ENCODE measurements around the gene DSCAML1. TPM values are rescaled to one million over a fixed set of nuclear protein-coding genes. Genes with fewer than 3 reads are reported as not detected.

The DSCAML1 gene
- total RNA-seq, 1 experiment from 2014 or later, result 0.90 TPM

GRCh38 chr11:117816846-117817367 lies 19.9 kb upstream of the DSCAML1 start (continued):
- TF ChIP-seq TEAD1 (CRISPR knock-in tag; IDR thresholded peaks at IDR 0.05), result no peak
- no peak for TF ChIP-seq USF1 (CRISPR knock-in tag; IDR thresholded peaks at IDR 0.05)
- TF ChIP-seq FOXP1 (CRISPR knock-in tag; IDR thresholded peaks at IDR 0.05; ENCODE audit: borderline replicate concordance), result no peak
- no peak for TF ChIP-seq NFYB (CRISPR knock-in tag; conservative IDR thresholded peaks at IDR 0.05; ENCODE audit: low read depth)
- no peak for TF ChIP-seq ZNF232 (CRISPR knock-in tag; IDR thresholded peaks at IDR 0.05)

- TF ChIP-seq CREB1 (CRISPR knock-in tag; IDR thresholded peaks at IDR 0.05) (peak; percentile 28; the same call in 1 of the 2 replicates), ZNF532 (CRISPR knock-in tag; IDR thresholded peaks at IDR 0.05; ENCODE audit: borderline replicate concordance) (no peak), RORB (CRISPR knock-in tag; IDR thresholded peaks at IDR 0.05) (no peak), ZNF396 (CRISPR knock-in tag; IDR thresholded peaks at IDR 0.05; ENCODE audit: borderline replicate concordance) (no peak), NR3C1 (CRISPR knock-in tag; conservative IDR thresholded peaks at IDR 0.05; ENCODE audit: low read depth) (no peak), CREM (CRISPR knock-in tag; IDR thresholded peaks at IDR 0.05) (no peak), ZNF423 (CRISPR knock-in tag; IDR thresholded peaks at IDR 0.05) (peak; percentile 87), NFYB (CRISPR knock-in tag; conservative IDR thresholded peaks at IDR 0.05; ENCODE audit: low read depth) (no peak), USF1 (CRISPR knock-in tag; IDR thresholded peaks at IDR 0.05) (no peak), ZNF317 (CRISPR knock-in tag; IDR thresholded peaks at IDR 0.05; ENCODE audit: borderline replicate concordance, low read depth) (no peak), IRF1 (CRISPR knock-in tag; IDR thresholded peaks at IDR 0.05) (no peak)
These were observed 19.2 kb upstream of the DSCAML1 start for GRCh38 chr11:117816151-117816741.

GRCh38 chr11:117815262-117815803 lies 18.3 kb upstream of the DSCAML1 start:
- CTCF ChIA-PET, result interaction anchor here (0.7 to 13.0 kb wide), 7 partner anchors 7 to 389 kb away, joined by 3 to 336 read pairs (median 26); partner anchors contain the start of gene FXYD2
- POLR2A ChIA-PET, result no interaction called here
- Mint-ChIP-seq H3K4me1 (peaks cover 45% of the 10 kb centered on the region), H3K27ac (no peak overlapping the region), H3K36me3 (no peaks in the 10 kb centered on the region), H3K4me3 (no peak overlapping the region), H3K27me3 (ENCODE audit: low read depth) (peaks cover 5% of the 10 kb centered on the region; the same call in 1 of the 2 replicates), H3K9me3 (no peaks in the 10 kb centered on the region)
- DNase-seq (ENCODE audit: low spot score) (no peak), ATAC-seq (no peak)
- no peak for TF ChIP-seq SMAD4 (CRISPR knock-in tag; IDR thresholded peaks at IDR 0.05)
- no peak for TF ChIP-seq ZNF232 (CRISPR knock-in tag; IDR thresholded peaks at IDR 0.05)
- no peak for TF ChIP-seq IRF1 (CRISPR knock-in tag; IDR thresholded peaks at IDR 0.05)
- TF ChIP-seq ZSCAN18 (CRISPR knock-in tag; IDR thresholded peaks at IDR 0.05), result no peak
- TF ChIP-seq ELF4 (CRISPR knock-in tag; IDR thresholded peaks at IDR 0.05; ENCODE audit: low read depth), result no peak
- no peak for TF ChIP-seq ATF6 (CRISPR knock-in tag; IDR thresholded peaks at IDR 0.05)
- TF ChIP-seq CDX4 (CRISPR knock-in tag; IDR thresholded peaks at IDR 0.05; ENCODE audit: borderline replicate concordance), result no peak

More at GRCh38 chr11:117816151-117816741, 19.2 kb upstream of the DSCAML1 start:
- peak; percentile 13 for ATAC-seq
- no peak overlapping the region for H3K27ac Mint-ChIP-seq
- DNase-seq (ENCODE audit: low spot score), result no peak
- H3K9me3 Mint-ChIP-seq, result no peaks in the 10 kb centered on the region
- peaks cover 5% of the 10 kb centered on the region; the same call in 1 of the 2 replicates for H3K27me3 Mint-ChIP-seq (ENCODE audit: low read depth)
- ChIA-PET POLR2A (no interaction called here), CTCF (interaction anchor here (0.6 to 13.0 kb wide), 15 partner anchors 8 to 678 kb away, joined by 3 to 336 read pairs (median 5); partner anchors contain the start of gene CEP164)
- H3K4me3 Mint-ChIP-seq, result no peak overlapping the region
- H3K4me1 Mint-ChIP-seq, result peaks cover 50% of the 10 kb centered on the region
- H3K36me3 Mint-ChIP-seq, result no peaks in the 10 kb centered on the region
